Natural killer cell (primary cell): ENCODE data around the gene GZMM. TPM values are rescaled to one million over a fixed set of nuclear protein-coding genes. Genes with fewer than 3 reads are reported as not detected.

Experiments used
- ATAC-seq, 3 donors: fragments of 150-1000 bp in 2 of 3; fragments of 200-7000 bp in 1 of 3; cut with Tn5 transposase; 1 replicate in 1 of 3; 2 replicates in 2 of 3; pipeline ENCODE4 v1.10.0; 2021; ENCODE audit warnings: mild to moderate bottlenecking in 2 of 3, moderate library complexity in 2 of 3
- DNase-seq, 2 donors: peaks; one replicate each; pipeline versions ENCODE4 v3.0.0 to v3.0.0-alpha.2; 2013 to 2021; ENCODE audit warnings: mixed read lengths in 1 of 2
- H3K27ac ChIP-seq: one replicate; pipeline ENCODE4 v1.5.1; 2013; ENCODE audit warnings: mild to moderate bottlenecking, low read length
- H3K27me3 ChIP-seq: one replicate; pipeline ENCODE4 v1.6.1; 2013; ENCODE audit warnings: low read length; ENCODE audit not compliant: control insufficient read depth, insufficient read depth
- H3K36me3 ChIP-seq: one replicate; pipeline ENCODE4 v1.6.1; 2013; ENCODE audit warnings: low read length; ENCODE audit not compliant: control insufficient read depth, insufficient read depth
- H3K4me1 ChIP-seq: one replicate; pipeline ENCODE4 v1.6.1; 2013; ENCODE audit warnings: low read length; ENCODE audit not compliant: control insufficient read depth, insufficient read depth
- H3K4me3 ChIP-seq: one replicate; pipeline ENCODE4 v1.5.1; 2013; ENCODE audit warnings: low read length
- H3K9me3 ChIP-seq: one replicate; pipeline ENCODE4 v1.6.1; 2013; ENCODE audit warnings: low read length; ENCODE audit not compliant: control insufficient read depth, insufficient read depth
- H3K27ac Mint-ChIP-seq, 2 donors: one replicate each; pipeline ENCODE4 v1.8.0; 2022; ENCODE audit warnings: mild to moderate bottlenecking in 2 of 2, mixed read lengths in 2 of 2, moderate library complexity in 1 of 2
- H3K27me3 Mint-ChIP-seq, 2 donors: one replicate each; pipeline ENCODE4 v1.8.0; 2022; ENCODE audit warnings: low read depth in 2 of 2, mixed read lengths in 2 of 2
- H3K36me3 Mint-ChIP-seq: one replicate; pipeline ENCODE4 v1.8.0; 2022; ENCODE audit warnings: mixed read lengths
- H3K4me1 Mint-ChIP-seq, 2 donors: one replicate each; pipeline ENCODE4 v1.8.0; 2022; ENCODE audit warnings: mixed read lengths in 2 of 2
- H3K4me3 Mint-ChIP-seq: one replicate; pipeline ENCODE4 v1.8.0; 2022; ENCODE audit warnings: mild to moderate bottlenecking, moderate library complexity, mixed read lengths
- H3K9me3 Mint-ChIP-seq, 2 donors: one replicate each; pipeline ENCODE4 v1.8.0; 2022; ENCODE audit warnings: mixed read lengths in 2 of 2
- WGBS: methylation state at CpG from one replicate; pipeline ENCODE4 v1.1.7; 2013; ENCODE audit warnings: missing lambda C conversion rate; ENCODE audit not compliant: insufficient coverage; 5-methylcytosine and 5-hydroxymethylcytosine counted together
- intact Hi-C: fragments of 100-400 bp; cut with micrococcal nuclease; formaldehyde crosslinking; loops from one replicate; pipeline ENCODE4 v1.14.2; 2022
- total RNA-seq, 4 donors: library from RNA; stranded (reverse); fragments of 120-200 nt in 1 of 4; gene quantifications; one replicate each; pipeline versions ENCODE4 v1.2.3 to v1.2.4, GENCODE V29; 2013 to 2022
- TF ChIP-seq, protein P1 (sequence below): fragments of 200-600 bp; IDR thresholded peaks from one replicate; pipeline ENCODE4 v1.8.0; 2022; ENCODE audit warnings: antibody characterized with exemption

Gene GZMM
- total RNA-seq, 3 donors from 2014 or later (not counting 1 experiment from before 2014, with no cell fraction given) = 186 to 286 (median 253) TPM

- H3K36me3 Mint-ChIP-seq = no peaks in the 10 kb centered on the region
- Histone ChIP-seq H3K4me3 (no peak overlapping the region), H3K9me3 (no peaks in the 10 kb centered on the region), H3K27me3 (no peaks in the 10 kb centered on the region), H3K36me3 (no peaks in the 10 kb centered on the region), H3K4me1 (no peaks in the 10 kb centered on the region), H3K27ac (no peak overlapping the region)
- DNase-seq = no peak
- no peak overlapping the region for H3K27ac Mint-ChIP-seq
- no peaks in the 10 kb centered on the region for H3K9me3 Mint-ChIP-seq
- 89% methylated on average over 29 of the region's 29 CpGs for WGBS
- intact Hi-C loops = no loop called here
- TF ChIP-seq, protein P1, sequence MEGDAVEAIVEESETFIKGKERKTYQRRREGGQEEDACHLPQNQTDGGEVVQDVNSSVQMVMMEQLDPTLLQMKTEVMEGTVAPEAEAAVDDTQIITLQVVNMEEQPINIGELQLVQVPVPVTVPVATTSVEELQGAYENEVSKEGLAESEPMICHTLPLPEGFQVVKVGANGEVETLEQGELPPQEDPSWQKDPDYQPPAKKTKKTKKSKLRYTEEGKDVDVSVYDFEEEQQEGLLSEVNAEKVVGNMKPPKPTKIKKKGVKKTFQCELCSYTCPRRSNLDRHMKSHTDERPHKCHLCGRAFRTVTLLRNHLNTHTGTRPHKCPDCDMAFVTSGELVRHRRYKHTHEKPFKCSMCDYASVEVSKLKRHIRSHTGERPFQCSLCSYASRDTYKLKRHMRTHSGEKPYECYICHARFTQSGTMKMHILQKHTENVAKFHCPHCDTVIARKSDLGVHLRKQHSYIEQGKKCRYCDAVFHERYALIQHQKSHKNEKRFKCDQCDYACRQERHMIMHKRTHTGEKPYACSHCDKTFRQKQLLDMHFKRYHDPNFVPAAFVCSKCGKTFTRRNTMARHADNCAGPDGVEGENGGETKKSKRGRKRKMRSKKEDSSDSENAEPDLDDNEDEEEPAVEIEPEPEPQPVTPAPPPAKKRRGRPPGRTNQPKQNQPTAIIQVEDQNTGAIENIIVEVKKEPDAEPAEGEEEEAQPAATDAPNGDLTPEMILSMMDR = no peak
- peak in 1 of 3 donors; percentile 32 for ATAC-seq
- no peaks in the 10 kb centered on the region for H3K27me3 Mint-ChIP-seq
- H3K4me3 Mint-ChIP-seq = no peak overlapping the region
- H3K4me1 Mint-ChIP-seq = peaks cover 0 to 9% of the 10 kb centered on the region in 2 donors
These were observed 19.7 kb upstream of the GZMM start for GRCh38 chr19:524062-524674.

- Mint-ChIP-seq H3K4me3 (no peak overlapping the region), H3K9me3 (no peaks in the 10 kb centered on the region), H3K4me1 (peaks cover 0 to 9% of the 10 kb centered on the region in 2 donors), H3K27ac (peak overlapping the region in 1 of 2 donors; percentile 22), H3K36me3 (no peaks in the 10 kb centered on the region), H3K27me3 (no peaks in the 10 kb centered on the region)
- TF ChIP-seq, protein P1 = no peak
- H3K9me3 ChIP-seq = no peaks in the 10 kb centered on the region
- H3K27me3 ChIP-seq = no peaks in the 10 kb centered on the region
- H3K4me1 ChIP-seq = no peaks in the 10 kb centered on the region
- no peak overlapping the region for H3K4me3 ChIP-seq
- ATAC-seq = no peak
- H3K36me3 ChIP-seq = no peaks in the 10 kb centered on the region
- DNase-seq = no peak
- no peak overlapping the region for H3K27ac ChIP-seq
- intact Hi-C loops = no loop called here
- 83% methylated on average over 16 of the region's 18 CpGs for WGBS
These were observed 18.8 kb upstream of the GZMM start for GRCh38 chr19:525029-525428.

DNA sequence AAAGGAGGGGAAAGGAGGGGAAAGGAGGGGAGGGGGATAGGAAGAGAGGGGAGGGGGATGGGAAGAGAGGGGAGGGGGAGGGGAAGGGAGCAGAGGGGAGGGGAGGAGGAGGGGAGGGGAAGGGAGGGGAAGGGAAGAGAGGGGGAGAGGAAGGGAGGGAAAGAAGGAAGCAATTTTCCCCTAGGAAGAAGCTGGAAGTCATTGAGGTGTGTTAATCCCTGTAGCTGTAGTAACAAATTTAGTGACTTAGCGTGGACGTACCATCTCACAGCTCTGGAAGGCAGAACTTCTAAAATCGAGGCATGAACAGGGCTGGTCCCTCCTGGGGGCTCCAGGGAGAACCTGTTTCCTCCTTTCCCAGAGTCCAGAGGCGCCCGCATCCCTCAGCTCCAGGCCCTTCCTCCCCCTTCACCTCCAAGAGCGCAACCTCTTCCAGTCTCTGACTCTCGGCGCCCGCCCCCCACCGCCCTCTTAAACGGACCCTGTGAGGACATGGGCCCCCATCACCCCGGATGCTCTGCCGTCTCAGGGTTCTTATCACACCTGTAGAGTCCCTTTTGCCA, 17.9 kb upstream of the GZMM start:
- H3K9me3 ChIP-seq = no peaks in the 10 kb centered on the region
- H3K36me3 Mint-ChIP-seq = no peaks in the 10 kb centered on the region
- no peaks in the 10 kb centered on the region for H3K27me3 Mint-ChIP-seq
- no peak overlapping the region for H3K4me3 ChIP-seq
- DNase-seq (no peak), ATAC-seq (no peak)
- TF ChIP-seq, protein P1 = no peak
- no peaks in the 10 kb centered on the region for H3K9me3 Mint-ChIP-seq
- 81% methylated on average over 13 of the region's 13 CpGs for WGBS
- H3K27ac ChIP-seq = no peak overlapping the region
- H3K4me1 ChIP-seq = peaks cover 8% of the 10 kb centered on the region
- H3K4me1 Mint-ChIP-seq = peaks cover 0 to 6% of the 10 kb centered on the region in 2 donors
- no peaks in the 10 kb centered on the region for H3K36me3 ChIP-seq
- intact Hi-C loops = no loop called here
- H3K4me3 Mint-ChIP-seq = no peak overlapping the region
- H3K27me3 ChIP-seq = no peaks in the 10 kb centered on the region
- no peak overlapping the region for H3K27ac Mint-ChIP-seq
